GM19372 (cell line): ENCODE data around the gene TRAPPC2.
A peak's percentile ranks its signal among the peaks of the same experiment; 100 is the strongest.
"Not testable (repeated sequence)": the region's sequence is repeated elsewhere in the genome, so short reads cannot be mapped to it uniquely, and the experiment has no call there.

Experiments
- ATAC-seq: cut with Tn5 transposase; IDR thresholded peaks from one replicate; pipeline ENCODE4 v1.9.1; 2021; ENCODE audit warnings: mild to moderate bottlenecking, low read depth, moderate library complexity; ENCODE audit not compliant: unreplicated experiment

TRAPPC2 gene

DNA sequence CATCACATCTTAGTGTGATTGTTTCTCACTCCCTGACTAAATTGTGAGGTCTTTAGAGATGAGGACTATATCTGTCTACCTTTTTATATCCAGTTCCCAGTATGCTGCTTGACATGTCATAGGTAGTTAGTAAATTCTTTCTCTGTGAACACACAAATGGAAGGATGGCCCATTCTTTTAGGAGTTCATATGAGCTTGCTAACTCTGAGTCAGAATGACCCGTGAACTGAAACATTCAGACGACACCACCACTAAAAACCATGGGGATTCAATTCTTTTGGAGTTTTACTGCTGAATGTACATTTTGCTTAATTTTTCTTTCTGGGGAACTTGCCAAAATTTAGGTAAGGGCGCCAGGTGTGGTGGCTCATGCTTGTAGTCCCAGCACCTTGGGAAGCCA, 14.1 kb upstream of the TRAPPC2 start:
- ATAC-seq, result no peak

DNA sequence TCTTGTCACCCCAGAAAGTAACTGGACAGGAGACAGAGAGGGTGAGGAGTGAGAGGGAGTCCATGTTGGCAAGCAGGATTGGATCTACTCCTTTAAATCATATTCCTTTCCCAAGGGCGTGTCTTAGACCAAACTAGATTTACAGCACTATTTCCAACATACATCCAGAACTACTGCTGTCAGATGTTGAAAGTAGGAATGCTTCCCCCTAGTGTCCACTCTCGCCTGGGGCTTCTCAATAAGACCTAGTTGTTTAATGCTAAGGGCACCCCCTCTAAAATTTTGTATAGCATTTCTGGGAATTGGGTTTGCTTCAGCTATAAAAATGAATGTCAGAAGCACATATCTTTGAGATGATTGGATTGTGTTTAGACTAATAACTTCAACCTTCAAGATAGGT, 13.4 kb upstream of the TRAPPC2 start:
- no peak for ATAC-seq

DNA sequence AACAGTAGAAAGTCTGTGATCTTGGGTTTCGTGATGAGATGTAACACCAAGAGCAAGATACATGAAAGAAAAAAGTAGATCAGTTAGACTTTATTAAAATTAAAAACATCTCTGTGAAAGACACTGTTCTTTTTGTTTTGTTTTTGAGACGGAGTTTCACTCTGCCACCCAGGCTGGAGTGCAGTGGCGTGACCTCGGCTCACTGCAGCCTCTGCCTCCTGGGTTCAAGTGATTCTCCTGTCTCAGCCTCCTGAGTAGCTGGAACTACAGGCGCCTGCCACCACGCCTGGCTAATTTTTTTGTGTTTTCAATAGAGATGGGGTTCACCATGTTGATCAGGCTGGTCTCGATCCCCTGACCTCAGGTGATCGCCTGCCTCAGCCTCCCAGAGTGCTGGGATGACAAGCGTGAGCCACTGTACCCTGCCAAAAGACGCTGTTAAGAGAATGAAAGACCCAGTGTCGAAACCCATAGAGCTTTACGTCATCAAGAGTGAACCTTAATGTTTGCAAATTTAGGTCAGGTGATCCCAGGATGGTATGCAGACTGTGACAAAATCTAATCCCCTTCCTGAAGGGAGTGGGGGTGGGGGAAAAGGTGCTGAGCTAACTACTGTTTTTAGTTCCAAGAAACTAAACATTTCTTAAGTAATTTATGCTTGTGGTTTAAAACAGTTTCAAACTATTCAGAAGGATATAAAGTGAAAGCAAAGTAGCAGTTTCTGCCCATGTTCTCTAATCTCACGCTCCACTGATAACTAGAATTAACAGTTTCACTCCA, 8.2 kb upstream of the TRAPPC2 start:
- peak; percentile 87 for ATAC-seq

DNA sequence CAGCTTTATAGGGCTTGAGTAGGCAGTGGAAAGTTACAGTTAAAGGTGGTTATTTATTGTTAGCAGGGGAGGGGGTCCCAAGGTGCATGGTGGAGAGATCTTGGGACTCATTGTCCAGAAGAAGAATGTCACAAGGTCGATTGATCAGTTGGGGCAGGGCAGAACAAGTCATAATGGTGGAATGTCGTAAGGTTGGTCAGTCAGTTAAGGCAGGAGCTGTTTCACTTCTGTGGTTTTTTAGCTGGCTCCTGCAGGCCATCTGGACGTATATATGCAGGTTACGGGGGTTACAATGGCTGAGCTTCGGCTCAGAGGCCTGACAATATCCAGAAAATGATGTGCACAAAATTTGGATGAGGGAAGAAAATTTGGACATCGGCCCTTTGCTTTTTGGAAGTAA, 7.3 kb upstream of the TRAPPC2 start:
- ATAC-seq, result no peak

DNA sequence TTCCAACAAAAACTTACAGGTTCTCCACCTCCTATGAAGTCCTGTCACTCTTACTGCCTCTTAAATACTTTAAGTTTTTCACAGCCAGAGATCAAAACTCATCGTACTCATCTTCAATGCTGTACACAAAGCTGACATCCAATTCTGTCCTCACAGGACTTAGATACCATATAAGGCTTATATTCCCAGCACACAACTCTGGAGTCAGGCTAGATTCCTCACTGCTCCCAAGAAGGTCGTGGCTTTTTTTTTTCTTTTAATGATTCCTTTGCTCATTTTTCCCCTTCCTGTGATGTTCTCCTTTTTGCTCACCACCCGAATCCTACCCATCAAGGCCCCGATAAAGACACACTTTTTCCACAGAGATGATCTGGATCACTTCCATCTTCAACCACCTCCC, 914 bp downstream of the TRAPPC2 start:
- no peak for ATAC-seq

DNA sequence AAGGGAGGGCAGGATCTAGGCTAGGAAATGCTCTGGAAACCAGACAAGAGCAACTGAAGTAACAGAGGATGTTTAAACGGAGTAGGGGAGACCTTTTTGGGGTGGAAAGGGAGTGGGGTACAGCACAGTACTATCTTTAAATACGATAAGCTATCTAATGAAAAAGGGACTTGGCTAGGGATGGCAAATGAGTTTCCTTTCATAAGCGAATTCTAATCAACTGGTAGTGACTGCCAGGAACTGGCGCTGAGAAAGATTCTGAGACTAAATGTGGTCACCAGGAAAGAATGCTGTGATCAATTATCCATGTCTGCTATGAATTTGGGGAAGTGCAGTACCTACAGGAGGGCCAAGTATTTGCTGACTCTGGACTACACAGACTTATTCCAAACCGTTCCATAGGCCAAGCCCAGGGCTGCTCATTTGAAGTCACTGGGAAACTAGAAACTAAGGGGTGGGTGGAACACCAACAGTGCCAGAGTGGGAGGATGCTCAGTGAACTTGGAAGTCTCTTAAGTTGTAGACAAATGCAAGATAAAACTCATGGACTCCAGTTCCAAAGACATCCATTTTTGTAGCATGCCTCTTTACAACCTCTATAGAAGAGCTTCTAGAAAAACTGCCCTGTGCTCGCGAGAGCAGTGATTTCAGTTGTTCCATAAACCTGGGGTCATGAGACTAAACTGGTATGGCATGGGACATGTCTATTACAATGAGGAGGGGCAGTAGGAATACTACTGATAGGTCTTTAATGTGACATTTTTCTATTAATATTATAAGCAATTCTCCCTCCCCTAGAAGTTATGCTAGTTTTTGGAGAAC, 2.0 kb downstream of the TRAPPC2 start:
- no peak for ATAC-seq

DNA sequence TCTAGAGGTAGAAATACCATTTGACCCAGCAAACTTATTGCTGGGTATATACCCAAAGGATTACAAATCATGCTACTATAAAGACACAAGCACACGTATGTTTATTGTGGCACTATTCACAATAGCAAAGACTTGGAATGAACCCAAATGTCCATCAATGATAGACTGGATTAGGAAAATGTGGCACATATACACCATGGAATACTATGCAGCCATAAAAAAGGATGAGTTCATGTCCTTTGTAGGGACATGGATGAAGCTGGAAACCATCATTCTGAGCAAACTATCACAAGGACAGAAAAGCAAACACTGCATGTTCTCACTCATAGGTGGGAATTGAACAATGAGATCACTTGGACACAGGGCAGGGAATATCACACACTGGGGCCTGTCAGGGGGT, 3.9 kb downstream of the TRAPPC2 start:
- not testable (repeated sequence) for ATAC-seq

DNA sequence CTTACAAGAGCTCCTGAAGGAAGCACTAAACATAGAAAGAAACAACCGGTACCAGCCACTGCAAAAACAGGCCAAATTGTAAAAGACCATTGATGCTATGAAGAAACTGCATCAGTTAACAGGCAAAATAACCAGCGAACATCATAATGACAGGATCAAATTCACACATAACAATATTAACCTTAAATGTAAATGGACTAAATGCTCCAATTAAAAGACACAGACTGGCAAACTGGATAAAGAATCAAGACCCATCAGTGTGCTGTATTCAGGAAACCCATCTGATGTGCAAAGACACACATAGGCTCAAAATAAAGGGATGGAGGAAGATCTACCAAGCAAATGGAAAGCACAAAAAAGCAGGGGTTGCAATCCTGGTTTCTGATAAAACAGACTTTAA, 7.8 kb downstream of the TRAPPC2 start:
- ATAC-seq, result not testable (repeated sequence)

DNA sequence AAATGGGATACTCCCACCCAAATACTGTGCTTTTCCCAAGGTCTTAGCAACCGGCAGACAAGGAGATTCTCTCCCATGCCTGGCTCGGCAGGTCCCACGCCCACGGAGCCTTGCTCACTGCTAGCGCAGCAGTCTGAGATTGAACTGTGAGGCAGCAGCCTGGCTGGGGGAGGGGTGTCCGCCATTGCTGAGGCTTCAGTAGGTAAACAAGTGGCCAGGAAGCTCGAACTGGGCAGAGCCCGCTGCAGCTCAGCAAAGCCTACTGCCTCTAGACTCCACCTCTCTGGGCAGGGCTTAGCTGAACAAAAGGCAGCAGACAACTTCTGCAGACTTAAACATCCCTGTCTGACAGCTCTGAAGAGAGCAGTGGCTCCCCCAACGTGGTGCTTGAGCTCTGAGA, 9.5 kb downstream of the TRAPPC2 start:
- not testable (repeated sequence) for ATAC-seq

DNA sequence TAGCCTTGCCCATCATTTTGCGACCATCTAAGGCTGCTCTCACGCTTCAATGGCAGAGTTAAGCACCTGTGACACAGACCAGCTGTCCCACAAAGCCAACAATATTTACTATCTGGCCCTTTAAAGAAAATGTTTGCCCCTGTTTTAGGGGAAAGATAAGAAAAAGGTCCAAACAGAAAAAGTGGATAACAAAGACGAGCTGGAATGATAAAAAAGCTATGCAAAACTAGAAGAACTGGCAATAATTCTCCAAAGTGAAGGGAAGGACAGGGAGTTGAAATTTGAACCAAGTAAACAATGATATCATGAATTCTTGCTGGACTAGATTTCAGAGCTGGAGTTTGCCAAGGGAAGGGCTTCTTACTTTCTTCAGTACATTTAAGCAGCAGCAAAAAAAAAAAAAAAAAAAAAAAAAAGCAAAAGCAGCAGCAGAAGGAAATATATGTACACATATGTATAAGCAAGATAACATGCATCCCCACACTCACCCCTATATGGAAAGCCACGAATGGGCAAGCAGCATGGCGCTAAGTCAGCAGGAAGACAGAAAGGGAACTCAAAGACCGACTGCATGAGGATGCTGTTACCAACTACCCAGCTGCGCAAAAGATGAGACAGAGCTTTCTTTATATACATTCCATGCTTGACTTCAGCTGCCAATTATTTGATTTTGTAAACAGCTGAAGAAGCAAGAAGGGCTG, 12.5 kb downstream of the TRAPPC2 start:
- ATAC-seq, result no peak

DNA sequence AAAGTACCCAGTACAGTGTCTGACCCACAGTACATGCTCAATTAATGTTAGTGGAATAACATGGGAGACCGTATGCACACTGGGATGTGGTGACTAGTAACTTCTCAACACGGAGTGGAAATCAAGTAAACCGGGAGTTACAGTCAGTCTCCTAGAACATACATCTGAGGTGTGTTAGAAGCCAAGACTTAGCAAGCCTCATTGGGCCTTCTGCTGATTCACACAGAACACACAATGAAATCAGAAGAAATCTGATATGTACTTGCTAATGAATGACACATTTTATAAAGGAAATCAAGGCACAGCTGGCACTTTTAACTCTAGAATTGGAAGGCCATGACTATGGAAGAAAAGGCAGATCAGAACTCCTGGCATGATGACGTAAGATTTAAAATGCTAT, 13.0 kb downstream of the TRAPPC2 start:
- ATAC-seq, result no peak

DNA sequence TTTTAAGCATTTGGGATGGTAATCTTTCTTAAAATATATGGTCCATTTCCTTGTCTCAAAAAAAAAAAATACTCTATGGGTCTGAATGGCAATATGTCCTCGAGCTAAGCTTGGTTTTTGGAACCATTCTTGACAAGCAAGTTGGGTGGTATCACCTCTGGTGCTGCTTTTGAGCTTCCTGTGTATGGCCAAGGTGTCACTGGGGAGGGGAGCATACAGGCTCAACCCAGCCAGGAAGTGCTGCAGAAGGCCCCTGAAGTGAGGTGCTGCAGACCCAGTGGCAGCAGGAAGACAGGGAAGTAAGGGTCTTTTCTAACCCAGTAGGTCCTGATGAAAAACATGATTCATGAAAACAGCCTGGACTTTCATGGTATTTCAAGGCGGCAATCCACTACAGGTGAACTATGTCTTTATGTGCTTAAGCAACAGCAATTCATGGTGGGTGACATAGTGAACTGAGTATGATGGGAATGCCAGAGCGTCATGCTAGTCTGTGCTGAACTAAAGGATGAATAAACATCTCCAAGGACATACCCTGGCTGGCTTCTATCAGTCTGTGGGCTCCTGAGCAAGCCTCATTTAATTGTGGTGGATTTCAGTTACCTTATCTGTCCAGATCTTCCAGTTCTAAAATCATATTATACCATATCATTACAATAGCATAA, 15.1 kb downstream of the TRAPPC2 start:
- no peak for ATAC-seq

DNA sequence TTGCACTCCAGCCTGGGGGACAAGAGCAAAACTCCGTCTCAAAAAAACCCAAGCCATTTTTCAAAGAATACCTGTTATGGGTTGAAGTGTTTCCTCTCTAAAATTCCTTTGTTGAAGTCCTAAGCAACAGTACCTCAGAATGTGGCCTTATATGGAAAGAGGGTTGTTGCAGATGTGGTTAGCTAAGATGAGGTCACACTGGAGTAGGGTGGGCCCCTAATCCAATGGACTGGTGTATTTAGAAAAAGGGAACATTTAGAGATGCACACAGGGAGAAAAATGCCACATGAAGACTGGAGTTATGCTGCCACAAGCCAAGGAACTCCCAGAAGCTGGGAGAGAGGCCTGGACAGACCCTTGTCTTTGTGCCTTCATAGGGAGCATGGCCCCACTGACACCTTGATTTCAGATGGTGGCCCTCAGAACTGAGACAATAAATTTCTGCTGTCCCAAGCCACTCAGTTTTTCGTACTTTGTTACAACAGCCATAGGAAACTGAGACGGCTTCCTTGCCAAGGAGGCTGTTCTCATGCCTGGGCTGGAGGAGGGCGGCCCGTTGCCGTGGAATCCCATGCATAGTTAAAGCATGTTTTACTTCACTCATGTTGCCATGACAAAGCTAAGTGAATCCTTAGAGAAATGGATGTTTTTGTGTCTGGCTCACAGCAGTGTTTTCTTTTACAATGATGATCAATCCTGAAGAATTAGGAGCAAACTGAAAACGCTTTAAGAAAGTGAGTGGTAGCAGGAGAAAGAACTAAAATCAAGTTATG, 16.5 kb downstream of the TRAPPC2 start:
- no peak for ATAC-seq

DNA sequence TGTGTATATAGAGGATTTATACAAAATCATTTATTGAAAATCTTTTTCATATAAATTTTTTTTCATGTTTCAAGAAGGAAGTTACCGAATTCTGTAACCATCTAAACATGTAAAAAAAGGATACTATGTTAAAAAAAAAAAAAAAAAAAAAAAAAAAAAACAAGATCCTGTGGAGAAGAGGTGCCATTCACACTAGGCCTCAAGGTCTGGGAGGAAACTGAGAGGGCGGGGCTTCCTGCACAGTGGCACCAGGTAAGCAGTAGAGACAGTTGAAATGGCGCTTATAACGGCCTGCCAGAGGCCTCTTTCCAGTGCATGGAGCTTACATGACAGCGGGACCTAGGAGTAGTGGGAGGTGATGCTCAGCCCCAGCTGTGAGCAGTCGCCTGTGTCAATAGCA, 17.5 kb downstream of the TRAPPC2 start:
- no peak for ATAC-seq

DNA sequence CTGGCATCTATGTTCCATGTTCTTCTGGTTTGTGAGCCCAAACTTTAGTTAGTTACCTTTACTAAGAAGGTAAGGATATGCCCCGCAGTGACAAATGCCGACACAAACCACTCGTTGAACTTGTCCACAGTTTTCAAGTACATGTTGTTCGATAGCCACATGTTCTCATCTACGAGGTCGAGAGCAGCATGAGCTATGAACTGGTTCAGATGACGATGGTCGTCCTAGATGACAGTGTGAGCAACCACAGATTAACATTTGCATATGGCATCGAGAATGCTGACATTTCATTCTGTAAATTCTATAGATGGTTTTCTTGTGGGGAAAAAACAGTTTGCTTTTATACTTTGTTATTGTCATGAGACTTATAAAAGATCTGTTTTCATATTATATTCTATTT, 18.0 kb downstream of the TRAPPC2 start:
- ATAC-seq, result no peak

DNA sequence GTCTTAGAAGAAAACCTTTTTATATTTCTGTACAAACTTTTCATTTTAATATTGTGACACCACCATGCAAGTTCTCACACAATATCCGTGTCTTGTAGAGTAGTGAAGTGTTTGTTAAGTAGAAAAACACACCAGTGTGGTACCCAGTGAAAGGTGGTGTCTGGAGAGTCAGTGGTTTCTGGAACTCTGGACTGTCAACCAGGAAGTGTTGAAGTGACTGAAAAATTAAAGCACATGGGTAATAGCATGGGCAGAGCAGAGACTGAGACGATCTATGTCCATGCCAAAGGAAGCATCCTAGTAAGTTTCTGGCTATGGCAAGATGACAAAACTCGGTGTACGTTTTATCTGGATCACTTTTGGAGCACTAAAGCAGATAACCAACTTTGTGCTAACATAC, 23.3 kb downstream of the TRAPPC2 start:
- no peak for ATAC-seq

DNA sequence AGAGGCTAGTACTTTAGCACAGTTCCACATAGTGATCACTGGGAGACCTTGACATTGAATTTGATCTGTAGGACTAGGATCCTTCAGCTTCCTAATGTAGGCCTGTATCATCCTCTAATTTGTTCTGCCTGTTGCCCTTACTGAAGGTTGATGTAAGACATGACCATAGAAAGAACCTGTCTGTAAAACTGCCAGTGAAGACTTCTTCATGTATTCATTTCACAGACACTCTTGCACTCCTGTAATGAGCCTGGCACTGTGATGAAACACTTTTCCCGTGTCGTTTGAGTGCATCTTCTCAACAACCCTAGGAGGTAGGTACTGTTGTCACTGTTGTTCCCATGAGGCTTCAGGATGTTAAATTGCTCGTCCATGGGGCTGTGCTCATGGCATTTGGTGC, 30.8 kb downstream of the TRAPPC2 start:
- ATAC-seq, result no peak

DNA sequence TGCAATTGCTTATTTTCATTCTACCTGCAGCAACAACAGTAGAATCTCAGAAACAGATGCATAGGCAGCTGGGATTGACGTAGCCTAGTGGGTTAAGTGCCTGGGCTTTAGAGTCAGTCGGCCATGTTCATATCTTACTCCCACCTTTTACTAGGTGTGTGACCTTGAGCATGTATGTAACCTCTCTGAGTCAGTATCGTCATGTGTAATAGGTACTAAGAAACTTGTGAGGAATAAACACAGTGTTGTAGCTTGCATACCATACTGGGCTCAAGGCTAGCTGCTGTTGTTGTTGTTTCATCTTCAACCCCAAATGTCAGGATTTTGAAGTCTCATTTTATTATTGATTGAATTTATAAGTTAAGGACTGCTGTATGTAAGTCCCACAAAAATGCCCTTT, 31.3 kb downstream of the TRAPPC2 start:
- ATAC-seq, result no peak

DNA sequence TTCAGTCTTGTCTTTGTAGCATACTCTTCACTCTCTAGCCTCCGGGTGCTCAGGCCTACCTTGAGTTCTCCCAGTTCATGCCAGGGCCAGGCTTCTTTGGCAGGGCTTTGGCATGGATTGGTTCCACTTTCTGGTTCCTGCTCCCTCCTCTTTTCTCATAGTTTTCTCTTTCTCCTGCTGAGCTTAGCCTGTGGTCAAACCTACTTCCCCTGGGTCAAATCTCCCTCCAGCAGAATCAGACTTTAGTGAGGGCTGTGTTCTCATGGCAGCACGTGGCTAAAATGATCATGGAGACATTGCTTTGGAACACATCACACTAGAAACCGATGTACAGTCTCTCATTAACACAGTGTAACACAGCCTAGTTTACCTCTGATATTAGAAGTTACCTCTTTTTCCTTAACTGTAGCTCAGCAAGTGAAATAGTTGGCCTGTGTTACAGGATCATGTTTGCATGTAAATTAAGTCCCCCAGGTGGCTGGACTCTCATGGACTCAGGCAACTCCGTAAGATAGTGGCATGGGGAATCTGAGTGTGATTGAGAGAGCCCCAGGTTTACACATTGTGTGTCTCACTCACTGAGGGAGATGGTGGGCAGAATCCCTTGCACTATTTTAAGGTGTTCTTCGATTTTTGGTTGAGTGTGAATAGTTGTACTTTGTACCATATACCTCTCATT, 32.2 kb downstream of the TRAPPC2 start:
- no peak for ATAC-seq

DNA sequence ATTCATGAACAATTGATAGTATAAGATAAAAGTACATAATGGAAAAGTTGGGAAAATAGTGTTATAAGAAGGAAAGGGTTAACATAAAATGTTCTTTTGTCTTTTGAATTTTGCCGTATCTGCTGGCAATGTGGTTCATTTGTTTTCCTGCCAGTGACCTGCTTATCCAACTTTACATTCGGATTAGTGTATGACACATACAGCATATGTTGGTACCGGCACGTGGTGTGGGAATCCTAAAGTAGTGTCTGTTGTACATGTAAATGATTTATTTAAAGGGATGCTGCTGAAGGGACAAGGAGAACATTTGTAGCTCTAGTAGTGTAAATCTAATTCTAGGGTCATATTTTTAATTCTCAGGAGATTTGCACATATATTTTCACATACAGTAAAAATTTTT, 34.0 kb downstream of the TRAPPC2 start:
- ATAC-seq, result no peak
